ENCODE results near the gene XPNPEP1.

DNA sequence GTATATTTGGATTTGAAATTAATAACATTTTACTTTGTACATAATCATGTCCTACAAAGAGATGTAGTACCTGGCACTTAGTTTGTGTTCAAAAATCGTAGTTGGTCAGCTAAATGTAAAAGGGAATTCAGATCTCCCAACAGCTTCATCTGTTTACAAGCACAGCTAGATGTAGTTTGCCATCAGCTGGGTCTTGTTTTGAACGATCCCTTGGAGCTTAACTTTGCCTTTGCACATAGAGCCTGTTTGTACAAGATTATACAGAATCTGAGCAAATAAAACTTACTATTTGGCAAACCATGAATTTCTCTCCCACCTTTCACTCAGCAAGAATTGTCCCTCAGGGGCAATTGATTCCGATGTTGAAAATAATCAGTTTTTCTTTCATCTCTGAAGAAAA lies 48.3 kb upstream of the XPNPEP1 start:
- TF ChIP-seq, protein P1, sequence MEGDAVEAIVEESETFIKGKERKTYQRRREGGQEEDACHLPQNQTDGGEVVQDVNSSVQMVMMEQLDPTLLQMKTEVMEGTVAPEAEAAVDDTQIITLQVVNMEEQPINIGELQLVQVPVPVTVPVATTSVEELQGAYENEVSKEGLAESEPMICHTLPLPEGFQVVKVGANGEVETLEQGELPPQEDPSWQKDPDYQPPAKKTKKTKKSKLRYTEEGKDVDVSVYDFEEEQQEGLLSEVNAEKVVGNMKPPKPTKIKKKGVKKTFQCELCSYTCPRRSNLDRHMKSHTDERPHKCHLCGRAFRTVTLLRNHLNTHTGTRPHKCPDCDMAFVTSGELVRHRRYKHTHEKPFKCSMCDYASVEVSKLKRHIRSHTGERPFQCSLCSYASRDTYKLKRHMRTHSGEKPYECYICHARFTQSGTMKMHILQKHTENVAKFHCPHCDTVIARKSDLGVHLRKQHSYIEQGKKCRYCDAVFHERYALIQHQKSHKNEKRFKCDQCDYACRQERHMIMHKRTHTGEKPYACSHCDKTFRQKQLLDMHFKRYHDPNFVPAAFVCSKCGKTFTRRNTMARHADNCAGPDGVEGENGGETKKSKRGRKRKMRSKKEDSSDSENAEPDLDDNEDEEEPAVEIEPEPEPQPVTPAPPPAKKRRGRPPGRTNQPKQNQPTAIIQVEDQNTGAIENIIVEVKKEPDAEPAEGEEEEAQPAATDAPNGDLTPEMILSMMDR (IDR thresholded peaks at IDR 0.05; ENCODE audit: low read depth, low read length), result no peak
- TF ChIP-seq EZH2phosphoT487 (IDR thresholded peaks at IDR 0.05; ENCODE audit: low read depth), result no peak
